Activated CD8-positive, alpha-beta memory T cell treated with anti-CD3 and anti-CD28 coated beads for 24 hours (primary cell): ENCODE measurements around the gene KIF3A.

Experiments
- DNase-seq: peaks from one replicate; pipeline ENCODE4 v3.0.0-alpha.2; 2020

Gene KIF3A

GRCh38 chr5:132753135-132753987, 16.0 kb upstream of the KIF3A start:
- DNase-seq: peak; percentile 56

GRCh38 chr5:132752581-132753125, 15.3 kb upstream of the KIF3A start:
- DNase-seq: peak; percentile 44

GRCh38 chr5:132751971-132752580, 14.7 kb upstream of the KIF3A start:
- DNase-seq: peak; percentile 56

GRCh38 chr5:132751444-132751843, 14.1 kb upstream of the KIF3A start:
- DNase-seq: no peak

GRCh38 chr5:132750471-132751230, 13.3 kb upstream of the KIF3A start:
- DNase-seq: peak; percentile 53

GRCh38 chr5:132749506-132749905, 12.2 kb upstream of the KIF3A start:
- peak; percentile 53 for DNase-seq

GRCh38 chr5:132748522-132749000, 11.2 kb upstream of the KIF3A start:
- peak; percentile 54 for DNase-seq

GRCh38 chr5:132747616-132748440, 10.5 kb upstream of the KIF3A start:
- peak; percentile 79 for DNase-seq

- peak; percentile 85 for DNase-seq
Measured at GRCh38 chr5:132746954-132747615, 9.7 kb upstream of the KIF3A start, which contains the start of gene CCNI2. CCNI2 (plus strand) TSS chr5:132747426; CDS start chr5:132747496, 70 bp downstream.

GRCh38 chr5:132746592-132746953, 9.2 kb upstream of the KIF3A start:
- no peak for DNase-seq

GRCh38 chr5:132744659-132745058, 7.3 kb upstream of the KIF3A start:
- no peak for DNase-seq

GRCh38 chr5:132742626-132743025, 5.3 kb upstream of the KIF3A start:
- no peak for DNase-seq

GRCh38 chr5:132742158-132742557, 4.8 kb upstream of the KIF3A start:
- no peak for DNase-seq

- DNase-seq: no peak
Measured at GRCh38 chr5:132739232-132739631, 1.9 kb upstream of the KIF3A start.

GRCh38 chr5:132737982-132738681, 786 bp upstream of the KIF3A start:
- DNase-seq: no peak

- no peak for DNase-seq
Measured at GRCh38 chr5:132734687-132735086, 2.7 kb downstream of the KIF3A start.

GRCh38 chr5:132733499-132734148, 3.7 kb downstream of the KIF3A start:
- DNase-seq: no peak

- no peak for DNase-seq
Measured at GRCh38 chr5:132729896-132730295, 7.5 kb downstream of the KIF3A start.

GRCh38 chr5:132725745-132726144, 11.6 kb downstream of the KIF3A start:
- no peak for DNase-seq

GRCh38 chr5:132718544-132719312, 18.6 kb downstream of the KIF3A start:
- no peak for DNase-seq
